ENCODE results near the gene MICAL3. TPM values are rescaled to one million over a fixed set of nuclear protein-coding genes. Genes with fewer than 3 reads are reported as not detected.
"Not testable (repeated sequence)": the region's sequence is repeated elsewhere in the genome, so short reads cannot be mapped to it uniquely, and the experiment has no call there.

Gene MICAL3
- total RNA-seq, 2 experiments from 2014 or later = 30.3 to 31.4 TPM

GRCh38 chr22:17888439-17888838 is 135.9 kb downstream of the MICAL3 start:
- POLR2A ChIA-PET = no interaction called here
- Mint-ChIP-seq H3K27ac (no peak overlapping the region), H3K4me1 (no peaks in the 10 kb centered on the region), H3K27me3 (no peaks in the 10 kb centered on the region), H3K9me3 (no peaks in the 10 kb centered on the region), H3K4me3 (no peak overlapping the region), H3K36me3 (ENCODE audit: low read depth) (peaks cover 27% of the 10 kb centered on the region)
- CTCF ChIA-PET = interaction anchor here (1.6 kb wide), 1 partner anchor 188 kb away, joined by 4 read pairs; no protein-coding TSS in a partner anchor
- no peak for DNase-seq

- CTCF ChIA-PET = no interaction called here
- Mint-ChIP-seq H3K36me3 (ENCODE audit: low read depth) (peaks cover 22% of the 10 kb centered on the region), H3K27ac (no peak overlapping the region), H3K4me3 (no peak overlapping the region), H3K4me1 (no peaks in the 10 kb centered on the region), H3K27me3 (no peaks in the 10 kb centered on the region), H3K9me3 (no peaks in the 10 kb centered on the region)
- POLR2A ChIA-PET = no interaction called here
- DNase-seq = no peak
Observed at GRCh38 chr22:17884893-17885292, 139.5 kb downstream of the MICAL3 start.

- DNase-seq = no peak
- no peaks in the 10 kb centered on the region for H3K4me1 Mint-ChIP-seq
- H3K27me3 Mint-ChIP-seq = no peaks in the 10 kb centered on the region
- POLR2A ChIA-PET = no interaction called here
- CTCF ChIA-PET = no interaction called here
- no peaks in the 10 kb centered on the region for H3K9me3 Mint-ChIP-seq
- no peak overlapping the region for H3K27ac Mint-ChIP-seq
- peaks cover 22% of the 10 kb centered on the region for H3K36me3 Mint-ChIP-seq (ENCODE audit: low read depth)
- no peak overlapping the region for H3K4me3 Mint-ChIP-seq
Observed at GRCh38 chr22:17884084-17884483, 140.3 kb downstream of the MICAL3 start.

- H3K27me3 Mint-ChIP-seq = no peaks in the 10 kb centered on the region
- CTCF ChIA-PET = no interaction called here
- H3K4me1 Mint-ChIP-seq = no peaks in the 10 kb centered on the region
Observed at GRCh38 chr22:17883356-17883755, 141.0 kb downstream of the MICAL3 start.

GRCh38 chr22:17882727-17883126 is 141.6 kb downstream of the MICAL3 start:
- DNase-seq = no peak
- H3K27ac Mint-ChIP-seq = no peak overlapping the region
- peaks cover 26% of the 10 kb centered on the region for H3K36me3 Mint-ChIP-seq (ENCODE audit: low read depth)
- ChIA-PET CTCF (no interaction called here), POLR2A (interaction anchor here (1.7 kb wide), 1 partner anchor 14 kb away, joined by 3 read pairs; no protein-coding TSS in a partner anchor)
- H3K27me3 Mint-ChIP-seq = no peaks in the 10 kb centered on the region
- no peaks in the 10 kb centered on the region for H3K9me3 Mint-ChIP-seq
- H3K4me3 Mint-ChIP-seq = no peak overlapping the region
- no peaks in the 10 kb centered on the region for H3K4me1 Mint-ChIP-seq

More at GRCh38 chr22:17883356-17883755, 141.0 kb downstream of the MICAL3 start:
- Mint-ChIP-seq H3K9me3 (no peaks in the 10 kb centered on the region), H3K27ac (no peak overlapping the region), H3K36me3 (ENCODE audit: low read depth) (peaks cover 26% of the 10 kb centered on the region), H3K4me3 (no peak overlapping the region)
- POLR2A ChIA-PET = no interaction called here
- DNase-seq = no peak

- no peak overlapping the region for H3K27ac Mint-ChIP-seq
- ChIA-PET POLR2A (interaction anchor here (1.7 kb wide), 1 partner anchor 14 kb away, joined by 3 read pairs; no protein-coding TSS in a partner anchor), CTCF (no interaction called here)
- no peaks in the 10 kb centered on the region for H3K4me1 Mint-ChIP-seq
- no peaks in the 10 kb centered on the region for H3K27me3 Mint-ChIP-seq
- no peak for DNase-seq
- peaks cover 24% of the 10 kb centered on the region for H3K36me3 Mint-ChIP-seq (ENCODE audit: low read depth)
- no peaks in the 10 kb centered on the region for H3K9me3 Mint-ChIP-seq
- no peak overlapping the region for H3K4me3 Mint-ChIP-seq
Observed at GRCh38 chr22:17882162-17882561, 142.2 kb downstream of the MICAL3 start.

- H3K9me3 Mint-ChIP-seq = no peaks in the 10 kb centered on the region
- POLR2A ChIA-PET = interaction anchor here (1.7 kb wide), 1 partner anchor 15 kb away, joined by 3 read pairs; no protein-coding TSS in a partner anchor
- CTCF ChIA-PET = no interaction called here
- H3K27ac Mint-ChIP-seq = no peak overlapping the region
- H3K4me1 Mint-ChIP-seq = no peaks in the 10 kb centered on the region
- no peak overlapping the region for H3K4me3 Mint-ChIP-seq
- H3K27me3 Mint-ChIP-seq = no peaks in the 10 kb centered on the region
- H3K36me3 Mint-ChIP-seq (ENCODE audit: low read depth) = peaks cover 22% of the 10 kb centered on the region
- DNase-seq = no peak
Observed at GRCh38 chr22:17881366-17881765, 143.0 kb downstream of the MICAL3 start.

- POLR2A ChIA-PET = no interaction called here
- CTCF ChIA-PET = no interaction called here
- Mint-ChIP-seq H3K4me3 (no peak overlapping the region), H3K27ac (no peak overlapping the region), H3K36me3 (ENCODE audit: low read depth) (peaks cover 18% of the 10 kb centered on the region), H3K4me1 (no peaks in the 10 kb centered on the region), H3K27me3 (no peaks in the 10 kb centered on the region), H3K9me3 (no peaks in the 10 kb centered on the region)
- no peak for DNase-seq
Observed at GRCh38 chr22:17880468-17880867, 143.9 kb downstream of the MICAL3 start.

- Mint-ChIP-seq H3K4me3 (no peak overlapping the region), H3K9me3 (no peaks in the 10 kb centered on the region), H3K36me3 (ENCODE audit: low read depth) (peaks cover 15% of the 10 kb centered on the region), H3K27ac (no peak overlapping the region), H3K4me1 (no peaks in the 10 kb centered on the region), H3K27me3 (no peaks in the 10 kb centered on the region)
- ChIA-PET CTCF (no interaction called here), POLR2A (no interaction called here)
- no peak for DNase-seq
Observed at GRCh38 chr22:17880020-17880419, 144.3 kb downstream of the MICAL3 start.

- Mint-ChIP-seq H3K36me3 (ENCODE audit: low read depth) (peaks cover 11% of the 10 kb centered on the region), H3K27ac (no peak overlapping the region), H3K4me1 (no peaks in the 10 kb centered on the region), H3K4me3 (no peak overlapping the region), H3K27me3 (no peaks in the 10 kb centered on the region), H3K9me3 (no peaks in the 10 kb centered on the region)
- POLR2A ChIA-PET = no interaction called here
- no peak for DNase-seq
- CTCF ChIA-PET = no interaction called here
Observed at GRCh38 chr22:17878941-17879340, 145.4 kb downstream of the MICAL3 start.

GRCh38 chr22:17878186-17878694 is 146.1 kb downstream of the MICAL3 start:
- POLR2A ChIA-PET = no interaction called here
- H3K36me3 Mint-ChIP-seq (ENCODE audit: low read depth) = peaks cover 11% of the 10 kb centered on the region
- CTCF ChIA-PET = no interaction called here
- H3K9me3 Mint-ChIP-seq = no peaks in the 10 kb centered on the region
- DNase-seq = no peak
- no peaks in the 10 kb centered on the region for H3K27me3 Mint-ChIP-seq
- H3K4me3 Mint-ChIP-seq = no peak overlapping the region
- H3K27ac Mint-ChIP-seq = no peak overlapping the region
- H3K4me1 Mint-ChIP-seq = no peaks in the 10 kb centered on the region

- H3K4me3 Mint-ChIP-seq, POLR2A ChIA-PET, H3K27ac Mint-ChIP-seq, CTCF ChIA-PET, H3K27me3 Mint-ChIP-seq, H3K9me3 Mint-ChIP-seq, H3K4me1 Mint-ChIP-seq, DNase-seq: not testable (repeated sequence)
- peaks cover 15% of the 10 kb centered on the region for H3K36me3 Mint-ChIP-seq (ENCODE audit: low read depth)
Observed at GRCh38 chr22:17876878-17877855, 147.2 kb downstream of the MICAL3 start.

GRCh38 chr22:17876306-17876831 is 148.0 kb downstream of the MICAL3 start:
- no peak overlapping the region for H3K4me3 Mint-ChIP-seq
- peaks cover 17% of the 10 kb centered on the region for H3K36me3 Mint-ChIP-seq (ENCODE audit: low read depth)
- ChIA-PET CTCF (no interaction called here), POLR2A (no interaction called here)
- no peaks in the 10 kb centered on the region for H3K27me3 Mint-ChIP-seq
- no peak overlapping the region for H3K27ac Mint-ChIP-seq
- no peak for DNase-seq
- H3K4me1 Mint-ChIP-seq = no peaks in the 10 kb centered on the region
- H3K9me3 Mint-ChIP-seq = no peaks in the 10 kb centered on the region
